Brain pericyte (primary cell): ENCODE results near the gene VSIG4.
"Not testable (repeated sequence)": the region's sequence is repeated elsewhere in the genome, so short reads cannot be mapped to it uniquely, and the experiment has no call there.

Experiments
- DNase-seq: peaks from one replicate; pipeline ENCODE4 v3.0.0-alpha.2; 2012; ENCODE audit warnings: low read depth, low spot score

Gene VSIG4

GRCh38 chrX:66039944-66040343, at the start of gene VSIG4:
TSS of gene VSIG4 (minus strand) at chrX:66040080. CDS start at chrX:66039998, 82 bp downstream.
- DNase-seq = no peak

- DNase-seq = no peak
Measured at GRCh38 chrX:66076801-66077200, 36.9 kb upstream of the VSIG4 start.

GRCh38 chrX:66074920-66075879, 35.3 kb upstream of the VSIG4 start:
- no peak for DNase-seq

GRCh38 chrX:66071126-66071525, 31.2 kb upstream of the VSIG4 start:
- no peak for DNase-seq

- no peak for DNase-seq
Measured at GRCh38 chrX:66064261-66064660, 24.4 kb upstream of the VSIG4 start.

GRCh38 chrX:66057019-66057418, 17.1 kb upstream of the VSIG4 start:
- DNase-seq = not testable (repeated sequence)

- no peak for DNase-seq
Measured at GRCh38 chrX:66054978-66055377, 15.1 kb upstream of the VSIG4 start.

- DNase-seq = no peak
Measured at GRCh38 chrX:66053414-66053813, 13.5 kb upstream of the VSIG4 start.

- no peak for DNase-seq
Measured at GRCh38 chrX:66051980-66052379, 12.1 kb upstream of the VSIG4 start.

GRCh38 chrX:66050140-66050569, 10.3 kb upstream of the VSIG4 start:
- no peak for DNase-seq

GRCh38 chrX:66049056-66049455, 9.2 kb upstream of the VSIG4 start:
- DNase-seq = no peak

GRCh38 chrX:66046612-66047235, 6.8 kb upstream of the VSIG4 start:
- DNase-seq = no peak

GRCh38 chrX:66045894-66046293, 6.0 kb upstream of the VSIG4 start:
- no peak for DNase-seq

GRCh38 chrX:66043584-66043983, 3.7 kb upstream of the VSIG4 start:
- DNase-seq = no peak

GRCh38 chrX:66042307-66043077, 2.6 kb upstream of the VSIG4 start:
- DNase-seq = no peak

- no peak for DNase-seq
Measured at GRCh38 chrX:66038115-66038514, 1.8 kb downstream of the VSIG4 start.

- DNase-seq = no peak
Measured at GRCh38 chrX:66036231-66036630, 3.6 kb downstream of the VSIG4 start.

- no peak for DNase-seq
Measured at GRCh38 chrX:66035667-66036066, 4.2 kb downstream of the VSIG4 start.

GRCh38 chrX:66030505-66031317, 9.2 kb downstream of the VSIG4 start:
- DNase-seq = no peak

GRCh38 chrX:66028936-66029335, 10.9 kb downstream of the VSIG4 start:
- no peak for DNase-seq

- no peak for DNase-seq
Measured at GRCh38 chrX:66024570-66024969, 15.3 kb downstream of the VSIG4 start.
